Parathyroid adenoma (tissue), 2 donors: ENCODE results near the gene PLPP7.

Experiments
- H2AFZ ChIP-seq: fragments of 300-600 bp; sonication (generic); one replicate; pipeline ENCODE4 v1.7.0; 2017; ENCODE audit warnings: antibody characterized with exemption, mild to moderate bottlenecking
- H3K27ac ChIP-seq: fragments of 300-600 bp; sonication (generic); one replicate; pipeline ENCODE4 v1.7.0; 2017
- H3K27me3 ChIP-seq: fragments of 300-600 bp; sonication (generic); one replicate; pipeline ENCODE4 v1.7.0; 2017; ENCODE audit warnings: low read length; ENCODE audit not compliant: control insufficient read depth, insufficient read depth
- H3K36me3 ChIP-seq: fragments of 300-600 bp; sonication (generic); one replicate; pipeline ENCODE4 v1.7.0; 2017; ENCODE audit warnings: low read length; ENCODE audit not compliant: control insufficient read depth, insufficient read depth
- H3K4me1 ChIP-seq: fragments of 300-600 bp; sonication (generic); one replicate; pipeline ENCODE4 v1.7.0; 2017; ENCODE audit warnings: control low read depth
- H3K4me2 ChIP-seq: fragments of 300-600 bp; sonication (generic); one replicate; pipeline ENCODE4 v1.7.0; 2017; ENCODE audit warnings: low read length
- H3K4me3 ChIP-seq: fragments of 300-600 bp; sonication (generic); one replicate; pipeline ENCODE4 v1.7.0; 2017; ENCODE audit warnings: low read depth, low read length
- H3K79me2 ChIP-seq: fragments of 300-600 bp; sonication (generic); one replicate; pipeline ENCODE4 v1.7.0; 2017; ENCODE audit warnings: control low read depth
- H3K9ac ChIP-seq: fragments of 300-600 bp; sonication (generic); one replicate; pipeline ENCODE4 v1.7.0; 2017; ENCODE audit warnings: mild to moderate bottlenecking
- H3K9me3 ChIP-seq: fragments of 300-600 bp; sonication (generic); one replicate; pipeline ENCODE4 v1.7.0; 2017; ENCODE audit warnings: low read length; ENCODE audit not compliant: control insufficient read depth
- CTCF ChIP-seq: fragments of 300-600 bp; sonication (generic); IDR thresholded peaks from one replicate; pipeline ENCODE4 v1.7.0; 2017; ENCODE audit warnings: antibody characterized with exemption, mild to moderate bottlenecking
- donor health status: primary hyperparathyroidism.

The PLPP7 gene

GRCh38 chr9:131258186-131258585, 31.3 kb upstream of the PLPP7 start:
- H3K4me3 ChIP-seq, result no peak overlapping the region
- no peaks in the 10 kb centered on the region for H3K27me3 ChIP-seq
- H2AFZ ChIP-seq, result no peak overlapping the region
- no peaks in the 10 kb centered on the region for H3K4me1 ChIP-seq
- H3K9me3 ChIP-seq, result no peaks in the 10 kb centered on the region
- no peaks in the 10 kb centered on the region for H3K79me2 ChIP-seq
- no peak for TF ChIP-seq CTCF
- no peaks in the 10 kb centered on the region for H3K36me3 ChIP-seq
- no peak overlapping the region for H3K4me2 ChIP-seq
- no peak overlapping the region for H3K27ac ChIP-seq
- no peak overlapping the region for H3K9ac ChIP-seq

- H3K27ac ChIP-seq, result no peak overlapping the region
- no peak overlapping the region for H3K4me3 ChIP-seq
- no peak for TF ChIP-seq CTCF
- H3K79me2 ChIP-seq, result no peaks in the 10 kb centered on the region
- no peak overlapping the region for H3K4me2 ChIP-seq
- H2AFZ ChIP-seq, result no peak overlapping the region
- H3K36me3 ChIP-seq, result no peaks in the 10 kb centered on the region
- H3K9me3 ChIP-seq, result no peaks in the 10 kb centered on the region
- no peaks in the 10 kb centered on the region for H3K4me1 ChIP-seq
- no peaks in the 10 kb centered on the region for H3K27me3 ChIP-seq
- H3K9ac ChIP-seq, result no peak overlapping the region
Observed at GRCh38 chr9:131258698-131259431, 30.7 kb upstream of the PLPP7 start.

- no peaks in the 10 kb centered on the region for H3K4me1 ChIP-seq
- H3K9me3 ChIP-seq, result no peaks in the 10 kb centered on the region
- H3K36me3 ChIP-seq, result no peaks in the 10 kb centered on the region
- H3K9ac ChIP-seq, result no peak overlapping the region
- no peak overlapping the region for H3K27ac ChIP-seq
- H3K4me3 ChIP-seq, result no peak overlapping the region
- no peaks in the 10 kb centered on the region for H3K79me2 ChIP-seq
- H2AFZ ChIP-seq, result no peak overlapping the region
- no peak for TF ChIP-seq CTCF
- H3K27me3 ChIP-seq, result no peaks in the 10 kb centered on the region
- H3K4me2 ChIP-seq, result no peak overlapping the region
Observed at GRCh38 chr9:131259432-131259898, 30.1 kb upstream of the PLPP7 start.

- Histone ChIP-seq H3K27ac (no peak overlapping the region), H2AFZ (no peak overlapping the region), H3K27me3 (no peaks in the 10 kb centered on the region), H3K4me1 (no peaks in the 10 kb centered on the region), H3K9ac (no peak overlapping the region), H3K36me3 (no peaks in the 10 kb centered on the region), H3K9me3 (no peaks in the 10 kb centered on the region), H3K4me2 (no peak overlapping the region), H3K4me3 (no peak overlapping the region), H3K79me2 (no peaks in the 10 kb centered on the region)
- no peak for TF ChIP-seq CTCF
Observed at GRCh38 chr9:131259916-131260597, 29.5 kb upstream of the PLPP7 start.
